HG03175 (cell line): ENCODE data around the gene LIX1.

Experiments
- ATAC-seq: cut with Tn5 transposase; IDR thresholded peaks from one replicate; pipeline ENCODE4 v1.9.1; 2021; ENCODE audit warnings: mild to moderate bottlenecking, moderate library complexity; ENCODE audit not compliant: unreplicated experiment

The LIX1 gene

DNA sequence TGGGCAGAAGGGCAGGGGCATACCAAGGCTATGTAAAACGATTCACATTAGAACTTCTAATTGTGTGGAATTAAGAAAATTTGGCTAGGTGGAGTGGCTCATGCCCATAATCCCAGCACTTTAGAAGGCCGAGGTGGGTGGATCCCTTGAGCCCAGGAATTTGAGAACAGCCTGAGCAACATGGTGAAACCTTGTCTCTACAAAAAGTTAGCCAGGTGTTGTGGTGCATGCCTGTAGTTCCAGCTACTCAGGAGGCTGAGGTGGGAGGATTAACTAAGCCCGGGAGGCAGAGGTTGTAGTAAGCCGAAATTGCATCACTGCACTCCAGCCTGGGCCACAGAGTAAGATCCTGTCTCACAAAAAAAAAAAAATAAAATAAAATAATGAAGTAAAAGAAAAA is 65.2 kb downstream of the LIX1 start:
- no peak for ATAC-seq

DNA sequence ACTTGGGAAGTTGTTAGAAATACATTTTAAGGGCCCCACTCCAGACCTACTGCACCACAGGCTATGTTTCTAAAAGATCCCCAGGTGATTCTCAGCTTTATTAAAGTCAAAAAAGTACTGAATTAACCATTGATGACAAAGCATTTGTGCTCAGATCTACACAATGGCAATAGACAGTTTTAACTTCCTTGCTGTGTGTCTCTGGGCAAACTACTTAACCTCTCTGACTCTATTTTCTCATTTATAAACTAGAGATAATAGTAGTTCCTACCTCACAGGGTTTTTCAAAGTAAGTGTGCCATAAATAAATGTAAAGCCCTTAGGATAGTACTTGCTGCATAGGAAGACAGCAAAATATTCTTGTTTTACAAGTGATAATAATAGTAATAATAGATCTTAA is 66.3 kb downstream of the LIX1 start:
- ATAC-seq = no peak

DNA sequence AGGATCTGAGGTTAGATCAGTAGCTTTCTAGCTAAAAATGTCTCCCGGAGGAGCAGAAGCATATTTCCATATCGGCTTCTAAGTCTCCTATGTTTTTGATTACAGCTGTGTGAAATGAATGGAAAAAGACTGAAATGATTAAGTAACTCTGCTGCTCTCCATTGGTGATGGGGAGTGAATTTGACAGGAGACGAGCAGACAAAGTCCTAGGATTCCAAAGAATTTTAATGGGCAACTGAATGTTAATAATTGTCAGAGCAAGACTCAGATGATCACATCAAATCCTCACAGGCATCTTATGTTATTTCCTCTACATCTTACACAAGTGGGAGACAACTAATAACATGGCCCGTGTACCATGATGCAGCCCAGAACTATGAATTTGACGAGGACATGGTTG is 66.8 kb downstream of the LIX1 start:
- no peak for ATAC-seq

DNA sequence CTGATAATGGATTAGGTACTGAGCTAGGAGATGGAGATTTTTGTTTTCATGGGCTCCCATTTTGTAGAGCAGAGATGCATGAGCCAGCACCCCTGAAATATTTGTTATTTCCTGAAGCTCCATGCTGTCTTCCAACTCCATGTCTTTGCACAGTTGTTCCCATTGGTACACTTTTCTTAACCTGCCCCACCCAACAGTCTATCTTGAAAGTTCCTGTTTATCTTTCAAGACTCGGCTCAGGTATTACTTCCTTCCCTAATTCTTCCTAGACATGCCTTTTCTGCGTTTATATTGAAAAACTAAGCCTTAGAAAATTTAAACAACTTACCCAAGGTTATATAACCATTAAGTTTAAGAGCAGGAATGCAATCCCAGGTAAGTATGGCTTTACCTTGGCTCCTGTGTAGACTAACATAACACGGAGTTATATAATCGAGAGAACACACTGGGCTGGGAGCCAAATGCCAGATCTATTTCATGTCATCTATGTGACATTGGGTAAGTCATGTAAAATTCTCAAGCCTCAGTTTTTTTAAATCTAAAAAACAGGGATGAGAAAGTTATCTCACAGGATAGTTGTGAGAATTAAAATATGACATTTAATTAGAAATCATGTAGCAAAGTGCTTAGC is 67.4 kb downstream of the LIX1 start:
- no peak for ATAC-seq

DNA sequence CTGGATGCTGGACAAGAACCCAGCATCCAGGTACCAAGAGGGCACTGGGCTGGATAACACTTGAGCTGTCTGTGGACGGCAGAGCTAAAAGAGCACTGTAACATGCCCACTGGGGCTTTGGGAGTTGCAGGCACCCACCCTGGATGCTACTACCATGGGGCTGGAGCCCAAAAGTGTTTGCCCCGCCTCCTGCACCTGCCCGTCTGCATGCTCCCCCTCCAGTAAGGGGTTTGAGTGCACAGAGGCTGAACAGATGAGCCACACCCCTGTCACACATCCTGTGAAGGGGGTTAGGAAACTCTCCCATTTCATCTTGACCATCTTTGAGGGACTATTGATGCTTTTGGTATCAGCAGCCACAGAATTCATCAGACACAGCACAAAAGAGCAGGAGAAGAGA is 69.0 kb downstream of the LIX1 start:
- ATAC-seq = no peak

DNA sequence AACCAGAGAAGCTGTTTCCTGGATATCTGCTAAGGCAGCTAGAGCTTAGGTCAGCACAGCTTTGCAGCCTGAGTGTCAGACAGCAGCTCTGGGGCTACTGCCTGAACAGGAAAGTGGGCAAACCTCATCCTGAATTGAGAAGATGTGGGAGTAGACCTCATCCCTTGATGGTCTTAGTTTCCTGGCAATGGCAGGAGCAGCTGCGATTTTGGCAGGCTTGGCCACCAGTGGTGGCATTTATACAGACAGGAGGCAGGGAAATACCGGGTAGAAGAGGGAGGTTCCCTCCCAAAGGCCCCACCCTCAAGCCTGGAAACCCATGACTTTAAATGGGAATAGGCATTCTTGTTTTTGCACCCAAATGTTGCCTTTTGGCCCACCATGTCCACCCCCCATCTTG is 69.7 kb downstream of the LIX1 start:
- no peak for ATAC-seq

DNA sequence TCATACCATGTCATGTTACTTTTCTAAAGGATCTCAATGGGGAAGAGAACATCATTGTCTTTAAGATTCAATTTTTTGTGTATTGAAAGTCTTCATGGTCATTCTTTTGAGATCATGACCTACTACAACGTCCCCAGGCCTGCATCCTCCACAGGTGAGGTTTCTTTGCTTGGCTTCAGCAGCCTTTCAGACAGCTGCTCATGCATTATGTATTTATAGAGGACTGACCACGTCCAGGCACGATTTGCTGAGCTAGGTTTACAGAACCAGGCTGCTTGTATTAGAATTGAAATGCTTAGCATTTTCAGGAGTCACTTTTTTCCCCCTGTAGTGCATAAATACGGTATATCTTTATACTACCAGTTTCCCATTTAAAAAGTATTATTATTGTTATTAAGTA is 70.4 kb downstream of the LIX1 start:
- ATAC-seq = no peak

DNA sequence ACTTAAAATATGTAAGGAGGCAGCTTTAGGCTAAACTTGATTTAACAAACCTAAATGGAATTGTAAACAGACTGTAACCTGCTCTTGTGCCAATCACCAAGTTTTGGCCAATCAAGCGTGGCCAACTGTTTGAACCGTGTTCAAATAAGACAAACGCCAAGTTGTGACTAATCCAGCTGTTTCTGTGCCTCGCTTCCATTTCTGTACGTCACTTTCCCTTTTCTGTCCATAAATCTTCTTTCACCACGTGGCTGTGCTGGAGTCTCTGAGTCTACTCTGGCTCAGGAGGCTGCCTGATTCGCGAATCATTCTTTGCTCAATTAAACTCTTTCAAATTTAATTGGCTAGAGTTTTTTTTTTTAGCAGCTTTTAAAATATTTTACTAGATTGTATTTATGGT is 71.3 kb downstream of the LIX1 start:
- ATAC-seq = no peak

DNA sequence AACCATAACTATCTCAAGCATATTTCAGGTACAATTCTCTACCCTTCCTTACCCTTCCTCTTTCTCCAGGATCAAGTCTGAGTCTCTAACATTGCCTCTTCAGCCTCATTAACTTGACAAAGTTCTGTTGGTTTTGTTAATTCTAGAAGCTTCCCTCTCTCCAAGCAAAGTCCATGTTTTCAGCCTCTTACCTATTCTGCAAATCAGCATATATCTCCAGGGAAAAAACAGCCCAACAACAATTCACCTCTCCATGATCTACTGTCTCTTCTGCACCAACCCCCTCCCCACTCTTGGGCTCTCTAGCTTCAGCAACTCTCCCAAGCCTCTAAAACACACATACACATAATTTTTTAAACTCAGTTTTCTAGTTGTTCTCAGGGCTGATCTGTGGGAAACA is 72.2 kb downstream of the LIX1 start:
- ATAC-seq = no peak

DNA sequence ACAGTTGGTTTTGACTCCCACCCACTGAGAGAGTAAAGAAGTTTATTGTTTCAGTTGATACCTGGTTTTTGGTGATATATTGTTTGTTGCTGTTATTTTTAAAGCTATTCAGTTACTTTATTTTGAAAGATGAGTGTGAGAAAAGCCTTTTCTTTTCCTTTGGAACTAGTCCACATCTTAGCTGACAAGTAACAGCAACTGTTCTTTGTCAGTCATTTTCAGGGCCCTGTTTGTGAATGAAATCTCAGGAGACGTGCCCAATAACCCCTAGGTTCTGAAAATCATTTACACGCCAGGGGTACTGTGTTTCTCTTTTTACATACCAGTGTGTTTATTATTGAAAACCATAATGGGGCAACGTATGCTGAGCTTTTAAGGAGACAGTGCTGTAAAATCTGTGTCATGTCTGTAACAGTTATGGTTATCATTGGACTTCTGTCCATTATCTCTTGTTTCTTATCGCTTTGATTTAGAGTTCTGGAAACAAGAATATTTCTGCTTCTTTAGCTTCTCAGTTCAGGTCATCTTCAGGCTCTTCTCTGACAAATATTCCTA is 75.0 kb downstream of the LIX1 start:
- no peak for ATAC-seq

DNA sequence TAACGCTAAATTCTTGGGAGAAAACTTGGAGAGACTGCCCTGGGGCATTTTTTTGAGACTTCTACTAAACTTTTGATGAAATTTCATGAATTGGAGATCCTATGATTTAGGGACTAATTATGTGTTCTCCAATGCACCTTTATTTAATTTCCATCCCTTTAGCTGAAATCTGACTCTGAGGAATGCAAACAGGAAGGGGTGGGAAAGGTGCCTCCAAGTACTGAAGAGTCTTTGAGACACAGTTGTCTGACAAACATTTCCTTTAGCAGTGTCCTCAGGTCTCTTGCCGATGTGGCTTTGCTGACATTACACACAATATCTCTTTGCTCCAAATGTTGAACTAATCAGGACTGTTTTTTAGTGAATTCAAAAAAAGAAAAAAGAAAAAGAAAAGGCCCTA is 76.9 kb downstream of the LIX1 start:
- ATAC-seq = no peak

DNA sequence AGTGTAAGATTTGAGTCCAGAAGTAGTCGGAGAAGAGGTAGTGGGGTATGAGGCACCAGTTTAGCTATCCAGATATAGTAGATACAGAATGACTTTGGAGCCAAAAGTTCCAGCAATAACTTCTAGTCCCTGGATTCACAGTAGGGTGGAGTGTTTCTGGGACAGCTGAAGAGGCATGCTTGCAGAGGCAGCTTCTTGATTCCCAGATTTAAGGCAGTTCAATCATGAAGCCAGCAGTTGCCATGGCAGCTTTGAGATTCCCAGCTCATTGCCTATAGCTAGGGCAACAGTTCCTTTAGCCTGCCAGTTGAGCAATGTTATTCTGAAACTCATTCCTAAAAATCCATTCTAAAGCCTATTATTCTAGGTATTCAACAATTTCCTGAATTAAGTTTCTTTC is 79.2 kb downstream of the LIX1 start:
- ATAC-seq = no peak

DNA sequence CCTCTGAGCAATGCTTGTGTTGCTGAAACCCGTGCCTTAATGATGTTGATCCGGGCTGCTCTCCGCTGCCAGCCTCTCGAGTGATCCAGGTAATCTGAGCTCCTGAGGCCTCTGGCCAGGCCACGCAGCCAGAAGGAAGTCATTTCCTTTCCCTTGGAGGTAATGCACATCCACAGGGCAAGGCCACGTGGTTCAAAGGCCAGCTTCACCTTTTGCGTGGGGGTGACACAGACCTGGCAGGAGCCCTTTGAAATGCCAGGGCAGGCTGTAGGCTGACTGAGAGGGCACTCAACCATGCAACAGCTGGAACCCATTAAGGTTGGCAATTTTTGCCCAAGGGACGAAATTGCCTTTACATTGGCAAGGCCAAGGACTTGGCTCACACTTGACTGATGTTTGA is 80.4 kb downstream of the LIX1 start:
- ATAC-seq = no peak

DNA sequence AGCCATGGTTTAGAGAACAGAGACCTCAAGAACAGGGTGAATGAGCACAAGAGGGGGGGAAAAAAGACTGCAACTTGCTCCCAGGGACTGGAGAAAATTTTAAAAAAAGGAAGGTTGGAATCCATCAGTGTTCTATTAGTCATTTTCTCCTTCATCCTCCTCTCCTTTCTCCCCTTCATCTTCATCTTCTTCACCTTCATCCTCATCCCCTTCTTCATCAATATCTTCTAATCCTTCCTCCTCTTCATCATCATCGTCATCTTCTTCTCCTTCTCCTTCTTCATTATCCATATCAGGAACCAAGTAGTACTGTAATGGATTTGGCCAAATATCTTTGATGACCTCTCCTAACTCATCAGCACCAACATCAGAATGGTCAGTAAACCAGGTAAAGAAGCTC is 86.1 kb downstream of the LIX1 start:
- no peak for ATAC-seq

DNA sequence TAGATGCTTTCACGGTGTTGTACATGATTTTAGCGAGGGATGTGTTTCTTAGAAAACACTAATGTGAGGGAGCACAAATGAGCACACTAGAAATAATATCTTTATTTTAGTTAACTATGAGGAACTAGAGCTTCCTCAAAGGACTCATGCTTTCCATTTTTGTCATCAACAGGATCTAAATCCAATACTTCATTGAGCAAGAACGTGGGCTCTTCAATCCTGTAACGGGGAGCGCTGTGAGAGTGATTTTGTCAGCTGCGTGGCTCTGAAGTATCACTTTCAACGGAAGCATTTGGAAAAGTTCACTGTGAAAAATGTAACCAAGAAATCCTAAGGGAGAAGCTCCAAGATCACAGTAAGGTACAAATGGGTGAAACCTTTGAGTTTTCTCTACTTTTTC is 93.2 kb downstream of the LIX1 start:
- no peak for ATAC-seq

DNA sequence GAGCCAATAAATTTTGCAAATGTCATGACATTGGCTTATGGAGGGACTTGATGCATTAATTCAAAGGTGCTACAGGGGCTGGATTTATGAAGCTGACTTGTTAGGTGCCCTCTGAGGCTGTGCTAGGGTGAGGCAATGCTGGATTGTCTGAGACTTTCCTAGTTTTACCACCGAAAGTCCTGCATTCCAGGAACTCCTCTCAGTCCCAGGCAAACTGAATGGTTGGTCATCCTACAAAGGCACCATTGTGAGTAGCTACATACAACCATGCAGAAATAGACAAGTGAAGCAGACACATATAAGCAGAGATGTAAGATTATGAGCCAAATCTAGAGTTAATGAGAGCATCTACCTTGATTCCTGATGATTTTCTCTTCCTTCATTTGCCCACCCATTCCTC is 95.3 kb downstream of the LIX1 start:
- no peak for ATAC-seq

DNA sequence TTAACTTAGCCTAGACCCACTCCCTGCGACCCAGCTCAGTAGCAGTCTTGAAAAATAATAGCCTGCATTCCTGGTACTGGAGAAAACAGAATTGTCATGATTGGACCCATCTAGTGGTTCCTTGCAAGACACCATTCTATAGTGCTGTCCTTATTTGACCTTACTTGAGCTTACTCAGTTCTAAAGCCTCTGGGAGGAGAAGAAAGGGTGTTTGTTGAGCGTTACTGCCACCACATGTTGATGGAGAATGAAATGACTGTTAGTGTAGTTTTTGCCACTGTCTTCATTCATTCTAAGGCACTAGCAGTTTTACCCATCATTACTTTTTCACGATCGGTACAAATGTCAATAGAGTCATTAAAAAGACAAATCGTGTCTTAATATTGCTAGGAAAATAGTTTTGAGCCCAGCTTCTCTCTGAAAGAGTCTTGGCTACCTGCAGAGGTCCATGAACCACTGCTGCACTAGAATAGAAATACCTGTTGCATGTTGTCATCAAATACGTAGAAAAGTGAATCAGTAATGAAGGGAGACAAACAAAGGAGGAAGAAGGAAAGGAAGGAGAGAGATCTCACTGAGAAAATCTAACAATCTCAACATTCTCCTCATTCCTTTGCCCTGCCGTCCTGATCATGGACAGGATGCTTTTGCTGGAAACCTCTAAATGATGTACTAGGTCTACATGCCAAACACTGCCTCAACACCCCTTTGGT is 96.0 kb downstream of the LIX1 start:
- ATAC-seq = no peak

DNA sequence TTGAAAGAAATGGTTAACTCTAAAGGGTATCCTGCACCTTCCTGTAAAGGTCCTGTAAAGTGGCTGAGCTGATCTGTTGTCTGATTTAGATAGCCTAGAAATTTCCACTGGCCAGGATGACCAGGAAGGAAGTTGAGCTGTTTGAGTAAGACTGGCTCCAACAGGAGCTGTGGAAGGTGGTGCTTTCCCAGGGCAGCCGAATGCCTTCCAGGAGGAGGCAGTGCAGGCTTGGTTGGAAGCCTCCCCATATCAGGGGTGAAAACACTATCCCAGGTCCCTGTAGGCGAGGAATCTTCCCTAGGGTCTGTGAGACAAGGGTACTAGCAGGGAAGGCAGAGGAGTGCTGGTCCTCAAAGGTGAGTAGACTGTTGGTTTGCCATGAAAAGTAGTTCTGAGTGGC is 98.4 kb downstream of the LIX1 start:
- no peak for ATAC-seq

DNA sequence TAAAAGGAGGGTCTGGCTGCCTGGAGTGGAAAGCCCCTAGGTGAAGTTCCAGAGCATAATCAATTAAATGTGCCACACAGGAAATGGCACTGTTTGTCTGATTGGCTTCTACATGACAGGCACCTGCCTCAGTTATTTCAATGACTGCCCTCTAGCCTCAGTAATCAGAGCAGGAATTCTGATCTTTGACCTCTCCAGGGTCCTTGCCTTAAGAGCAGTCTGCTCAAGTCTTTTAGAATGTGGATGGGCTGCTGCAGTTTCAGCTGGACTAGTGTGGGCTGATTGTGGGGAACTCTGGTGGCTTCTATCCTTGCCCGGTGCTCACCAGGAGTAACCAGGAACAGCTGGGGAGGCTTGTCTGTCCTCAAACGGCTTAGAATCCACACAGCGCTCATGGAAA is 98.9 kb downstream of the LIX1 start:
- ATAC-seq = no peak

DNA sequence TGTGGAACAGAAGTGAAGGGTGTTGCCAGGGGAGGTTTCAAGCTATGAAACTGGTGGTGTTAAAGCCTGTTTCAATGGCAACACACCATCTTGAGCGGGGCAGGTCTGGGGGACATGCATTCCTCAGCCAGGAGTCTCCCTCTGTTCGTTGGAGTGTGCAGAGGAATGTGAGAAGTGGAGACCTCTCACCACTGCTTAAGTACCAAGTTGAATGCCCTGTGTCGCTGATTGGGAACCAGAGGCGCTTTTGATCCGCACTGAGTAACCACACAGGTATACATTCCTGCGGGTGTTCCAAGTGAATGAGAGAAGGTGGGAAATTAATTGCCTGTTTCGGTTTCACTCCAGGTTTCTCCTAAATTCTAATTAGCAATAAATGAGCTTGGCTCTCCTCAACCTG is 99.4 kb downstream of the LIX1 start:
- ATAC-seq = no peak
